Effector memory CD4-positive, alpha-beta T cell (primary cell): Measurements from ENCODE around the gene XXYLT1.
"Not testable (repeated sequence)": the region's sequence is repeated elsewhere in the genome, so short reads cannot be mapped to it uniquely, and the experiment has no call there.

Experiments used
- DNase-seq, 3 donors: peaks; one replicate each; pipeline ENCODE4 v3.0.0-alpha.2; 2020
- H3K27ac ChIP-seq: 2 replicates; pipeline ENCODE4 v1.7.0; 2013; ENCODE audit warnings: mild to moderate bottlenecking, low read length, moderate library complexity; ENCODE audit not compliant: insufficient read depth, poor library complexity, severe bottlenecking
- H3K27me3 ChIP-seq: replicated peaks from 2 replicates; pipeline ENCODE4 v1.7.0; 2013; ENCODE audit warnings: mild to moderate bottlenecking, low read length; ENCODE audit not compliant: insufficient read depth, control insufficient read depth, poor library complexity, severe bottlenecking
- H3K36me3 ChIP-seq: 2 replicates; pipeline ENCODE4 v1.7.0; 2013; ENCODE audit warnings: mild to moderate bottlenecking, low read length, moderate library complexity; ENCODE audit not compliant: control insufficient read depth, insufficient read depth
- H3K4me1 ChIP-seq: 2 replicates; pipeline ENCODE4 v1.7.0; 2013; ENCODE audit warnings: low read length, mild to moderate bottlenecking; ENCODE audit not compliant: control insufficient read depth, insufficient read depth, poor library complexity, severe bottlenecking
- H3K4me3 ChIP-seq: 2 replicates; pipeline ENCODE4 v1.7.0; 2013; ENCODE audit warnings: low read length, low read depth, mild to moderate bottlenecking; ENCODE audit not compliant: insufficient read depth, poor library complexity, severe bottlenecking
- H3K9me3 ChIP-seq: 2 replicates; pipeline ENCODE4 v1.7.0; 2013; ENCODE audit warnings: mild to moderate bottlenecking, low read length, moderate library complexity; ENCODE audit not compliant: control insufficient read depth

The XXYLT1 gene

GRCh38 chr3:195228886-195229285 lies 42.1 kb downstream of the XXYLT1 start:
- not testable (repeated sequence) for H3K27ac ChIP-seq, H3K9me3 ChIP-seq, H3K27me3 ChIP-seq, H3K4me3 ChIP-seq, DNase-seq, H3K4me1 ChIP-seq, H3K36me3 ChIP-seq

- Histone ChIP-seq H3K27ac (no peak overlapping the region), H3K4me3 (no peak overlapping the region), H3K27me3 (no peaks in the 10 kb centered on the region), H3K4me1 (no peaks in the 10 kb centered on the region), H3K36me3 (no peaks in the 10 kb centered on the region), H3K9me3 (no peaks in the 10 kb centered on the region)
- DNase-seq, result no peak
Measured at GRCh38 chr3:195227871-195228270, 43.1 kb downstream of the XXYLT1 start.

- Histone ChIP-seq H3K27ac (no peak overlapping the region), H3K4me1 (no peaks in the 10 kb centered on the region), H3K36me3 (no peaks in the 10 kb centered on the region), H3K4me3 (no peak overlapping the region), H3K9me3 (no peaks in the 10 kb centered on the region), H3K27me3 (no peaks in the 10 kb centered on the region)
- no peak for DNase-seq
Measured at GRCh38 chr3:195226900-195227447, 44.0 kb downstream of the XXYLT1 start.

- Histone ChIP-seq H3K36me3 (no peaks in the 10 kb centered on the region), H3K4me3 (no peak overlapping the region), H3K9me3 (no peaks in the 10 kb centered on the region), H3K4me1 (no peaks in the 10 kb centered on the region), H3K27me3 (no peaks in the 10 kb centered on the region), H3K27ac (no peak overlapping the region)
- no peak for DNase-seq
Measured at GRCh38 chr3:195226445-195226844, 44.5 kb downstream of the XXYLT1 start.

GRCh38 chr3:195224980-195225580 lies 45.9 kb downstream of the XXYLT1 start:
- Histone ChIP-seq H3K27ac (no peak overlapping the region), H3K27me3 (no peaks in the 10 kb centered on the region), H3K9me3 (no peaks in the 10 kb centered on the region), H3K4me1 (no peaks in the 10 kb centered on the region), H3K36me3 (no peaks in the 10 kb centered on the region), H3K4me3 (no peak overlapping the region)
- DNase-seq, result no peak

- no peaks in the 10 kb centered on the region for H3K4me1 ChIP-seq
- DNase-seq, result no peak
- no peaks in the 10 kb centered on the region for H3K27me3 ChIP-seq
- no peaks in the 10 kb centered on the region for H3K36me3 ChIP-seq
- no peaks in the 10 kb centered on the region for H3K9me3 ChIP-seq
- no peak overlapping the region for H3K4me3 ChIP-seq
- H3K27ac ChIP-seq, result no peak overlapping the region
Measured at GRCh38 chr3:195224156-195224979, 46.6 kb downstream of the XXYLT1 start.

GRCh38 chr3:195221876-195222617 lies 48.9 kb downstream of the XXYLT1 start:
- no peak for DNase-seq
- Histone ChIP-seq H3K9me3 (no peaks in the 10 kb centered on the region), H3K4me1 (no peaks in the 10 kb centered on the region), H3K27me3 (no peaks in the 10 kb centered on the region), H3K27ac (no peak overlapping the region), H3K4me3 (no peak overlapping the region), H3K36me3 (no peaks in the 10 kb centered on the region)

GRCh38 chr3:195221015-195221853 lies 49.7 kb downstream of the XXYLT1 start:
- H3K27ac ChIP-seq, result no peak overlapping the region

GRCh38 chr3:195219351-195220230 lies 51.4 kb downstream of the XXYLT1 start:
- DNase-seq, result no peak
- H3K9me3 ChIP-seq, result no peaks in the 10 kb centered on the region
- H3K4me3 ChIP-seq, result no peak overlapping the region
- H3K4me1 ChIP-seq, result no peaks in the 10 kb centered on the region
- H3K27ac ChIP-seq, result no peak overlapping the region
- H3K36me3 ChIP-seq, result no peaks in the 10 kb centered on the region
- no peaks in the 10 kb centered on the region for H3K27me3 ChIP-seq

More at GRCh38 chr3:195221015-195221853, 49.7 kb downstream of the XXYLT1 start:
- no peaks in the 10 kb centered on the region for H3K27me3 ChIP-seq
- H3K4me3 ChIP-seq, result no peak overlapping the region
- H3K36me3 ChIP-seq, result no peaks in the 10 kb centered on the region
- no peak for DNase-seq
- no peaks in the 10 kb centered on the region for H3K9me3 ChIP-seq
- no peaks in the 10 kb centered on the region for H3K4me1 ChIP-seq
